GM12878 (cell line): ENCODE measurements around the gene PRMT1. TPM values are rescaled to one million over a fixed set of nuclear protein-coding genes. Genes with fewer than 3 reads are reported as not detected.

Experiments
- ATAC-seq: fragments of 200-7000 bp; cut with Tn5 transposase; 3 replicates; pipeline ENCODE4 v1.9.1; 2020; ENCODE audit warnings: mild to moderate bottlenecking, moderate library complexity
- BruUV-seq: library from RNA; stranded (reverse); fragments of 400-500 nt; replicated peaks from 2 replicates; lab custom pipeline; 2021; lab: Mats Ljungman, UMichigan
- CTCF ChIA-PET: fragments of 300-600 bp; sonication (Branson Sonifier 250); formaldehyde crosslinking; extraction: SDS; loops from one replicate; lab custom pipeline; 2021; ENCODE audit warnings: inconsistent platforms; lab: Yijun Ruan, JAX
- POLR2A ChIA-PET: fragments of 350-600 bp; formaldehyde crosslinking; extraction: SDS; loops from one replicate; lab custom pipeline; 2021; ENCODE audit warnings: inconsistent platforms; lab: Charles Lee
- RAD21 ChIA-PET: fragments of 300-600 bp; sonication (Branson Sonifier 250); formaldehyde crosslinking; loops from one replicate; lab custom pipeline; 2023; ENCODE audit warnings: antibody characterized with exemption; ENCODE audit not compliant: unreplicated experiment; lab: Charles Lee
- SMC1A ChIA-PET: fragments of 300-600 bp; sonication (Branson Sonifier 250); formaldehyde crosslinking; loops from one replicate; lab custom pipeline; 2023; ENCODE audit not compliant: unreplicated experiment, uncharacterized antibody; lab: Charles Lee
- DNase-seq: peaks from one replicate; pipeline ENCODE4 v3.0.0-alpha.2; 2011; ENCODE audit warnings: low read depth, low spot score
- FAIRE-seq: peaks from 3 replicates; lab custom pipeline; 2011; peaks lifted over from hg19 to GRCh38; lab: Jason Lieb, UNC
- H2AFZ ChIP-seq: 2 replicates; pipeline ENCODE4 v1.6.0; 2011; ENCODE audit warnings: low read depth, low read length, control low read depth; ENCODE audit not compliant: control insufficient read depth
- H3K27ac ChIP-seq: 2 replicates; pipeline ENCODE4 v1.5.1; 2011; ENCODE audit warnings: control low read depth; ENCODE audit not compliant: control insufficient read depth, insufficient read depth
- H3K27me3 ChIP-seq, 2 experiments: replicated peaks in 1 of 2; 2 replicates each; pipeline versions ENCODE4 v1.6.0 to v1.6.1; 2011; ENCODE audit warnings: low read length in 1 of 2; ENCODE audit not compliant: control insufficient read depth in 2 of 2, insufficient read depth in 2 of 2
- H3K36me3 ChIP-seq, 2 experiments: 2 replicates each; pipeline ENCODE4 v1.5.1; 2011; ENCODE audit warnings: low read length in 1 of 2; ENCODE audit not compliant: control insufficient read depth in 2 of 2, insufficient read depth in 2 of 2
- H3K4me1 ChIP-seq: 2 replicates; pipeline ENCODE4 v1.6.1; 2011; ENCODE audit warnings: mild to moderate bottlenecking, low read length, moderate library complexity, mixed read lengths; ENCODE audit not compliant: control insufficient read depth, insufficient read depth
- H3K4me2 ChIP-seq: 2 replicates; pipeline ENCODE4 v1.6.0; 2011; ENCODE audit warnings: control low read depth; ENCODE audit not compliant: control insufficient read depth, insufficient read depth
- H3K4me3 ChIP-seq: fragments of 200-600 bp; sonication (generic); 2 replicates; pipeline ENCODE4 v1.5.1; 2016
- H3K79me2 ChIP-seq: 2 replicates; pipeline ENCODE4 v1.6.0; 2011; ENCODE audit warnings: low read length; ENCODE audit not compliant: control insufficient read depth, insufficient read depth
- H3K9ac ChIP-seq: 2 replicates; pipeline ENCODE4 v1.8.0; 2011; ENCODE audit warnings: low read length, control low read depth, mixed read lengths; ENCODE audit not compliant: control insufficient read depth, insufficient read depth
- H3K9me3 ChIP-seq: replicated peaks from 3 replicates; pipeline ENCODE4 v1.5.1; 2011; ENCODE audit warnings: mild to moderate bottlenecking, low read length; ENCODE audit not compliant: control insufficient read depth, insufficient read depth
- H4K20me1 ChIP-seq: 2 replicates; pipeline ENCODE4 v1.6.0; 2011; ENCODE audit not compliant: control insufficient read depth, insufficient read depth
- BMI1 ChIP-seq: fragments of 450-650 bp; IDR thresholded peaks from 2 replicates; pipeline ENCODE4 v1.6.1; 2016; ENCODE audit warnings: mild to moderate bottlenecking, moderate library complexity, borderline replicate concordance
- CBX3 ChIP-seq: fragments of 200-600 bp; sonication (generic); IDR thresholded peaks from 2 replicates; pipeline ENCODE4 v1.6.1; 2016; ENCODE audit warnings: low read depth, borderline replicate concordance
- CHD1 ChIP-seq: IDR thresholded peaks from 2 replicates; pipeline ENCODE4 v1.6.1; 2012; ENCODE audit warnings: low read depth, low read length, improper control_type of control experiment
- ETV6 ChIP-seq, 2 experiments: fragments of 450-650 bp in 1 of 2; IDR thresholded peaks in 1 of 2; conservative IDR thresholded peaks in 1 of 2; 2 replicates each; pipeline ENCODE4 v1.6.1; 2014; ENCODE audit warnings: antibody characterized with exemption in 1 of 2, borderline replicate concordance in 1 of 2, low read depth in 1 of 2, mild to moderate bottlenecking in 1 of 2, moderate library complexity in 1 of 2
- HDGF ChIP-seq: fragments of 450-650 bp; IDR thresholded peaks from 2 replicates; pipeline ENCODE4 v1.6.1; 2016; ENCODE audit warnings: antibody characterized with exemption
- MLLT1 ChIP-seq: fragments of 450-650 bp; IDR thresholded peaks from 2 replicates; pipeline ENCODE4 v1.6.1; 2016; ENCODE audit warnings: mild to moderate bottlenecking
- MYB ChIP-seq: fragments of 150-350 bp; IDR thresholded peaks from 2 replicates; pipeline ENCODE4 v1.6.1; 2014; ENCODE audit warnings: mild to moderate bottlenecking, low read depth, low read length, borderline replicate concordance
- NFXL1 ChIP-seq: fragments of 450-650 bp; IDR thresholded peaks from 2 replicates; pipeline ENCODE4 v1.6.1; 2017; ENCODE audit warnings: antibody characterized with exemption, mild to moderate bottlenecking, borderline replicate concordance
- RBBP5 ChIP-seq: fragments of 200-600 bp; sonication (generic); conservative IDR thresholded peaks from 2 replicates; pipeline ENCODE4 v1.6.1; 2016
- REST ChIP-seq: IDR thresholded peaks from 2 replicates; pipeline ENCODE4 v1.6.1; 2012; ENCODE audit warnings: mild to moderate bottlenecking, low read depth, low read length
- STAT3 ChIP-seq: IDR thresholded peaks from 2 replicates; pipeline ENCODE4 v1.6.1; 2011; ENCODE audit warnings: low read depth, low read length, improper control_type of control experiment
- TARDBP ChIP-seq: IDR thresholded peaks from 2 replicates; pipeline ENCODE4 v1.6.1; 2016; ENCODE audit warnings: borderline replicate concordance
- TCF12 ChIP-seq: IDR thresholded peaks from 2 replicates; pipeline ENCODE4 v1.6.1; 2011; ENCODE audit warnings: low read depth, mild to moderate bottlenecking, low read length
- WGBS: methylation state at CpG from one replicate; pipeline ENCODE4 v1.1.6; 2016; ENCODE audit warnings: low lambda C conversion rate; ENCODE audit not compliant: insufficient replicate concordance, insufficient coverage; ENCODE audit errors: missing lambda C conversion rate; 5-methylcytosine and 5-hydroxymethylcytosine counted together
- in situ Hi-C: fragments of 300-500 bp; cut with MboI; formaldehyde crosslinking; loops from 9 replicates; pipeline ENCODE4 v1.14.3; 2018; ENCODE audit warnings: mixed read lengths
- intact Hi-C: fragments of 100-400 bp; cut with micrococcal nuclease; formaldehyde crosslinking; loops from one replicate; pipeline ENCODE4 v1.14.2; 2022; ENCODE audit not compliant: unreplicated experiment
- polyA plus RNA-seq, 11 experiments: library from polyadenylated mRNA; depleted of rRNA in 4 of 11; unstranded in 6 of 11; stranded (reverse) in 5 of 11; fragments of >200 nt; fragmentation: Nextera tagmentation in 4 of 11; fragmentation: Illumina TruSeq in 1 of 11; extraction: Ambion mirVana in 4 of 11; extraction: Trizol in 1 of 11; gene quantifications; 1 replicate in 1 of 11; 2 replicates in 10 of 11; pipeline versions ENCODE4 v1.2.1 to v1.2.3, GENCODE V29; 2011 to 2016; ENCODE audit warnings: inconsistent platforms in 2 of 11, missing spikeins in 2 of 11, low read depth in 1 of 11
- total RNA-seq, 4 experiments: library from RNA; depleted of rRNA in 3 of 4; stranded (reverse); fragments of >200 nt in 3 of 4; fragmentation: Illumina TruSeq in 1 of 4; extraction: Trizol in 1 of 4; gene quantifications; 2 replicates each; pipeline versions ENCODE4 v1.2.1 to v1.2.3, GENCODE V29; 2013 to 2021

The PRMT1 gene
- total and polyA plus RNA-seq, 10 of the 15 experiments (the other 5 are each of a cell fraction or from before 2014, with no cell fraction given): 19.9 to 667 (median 444) TPM

GRCh38 chr19:49691243-49692146 lies 14.4 kb downstream of the PRMT1 start (continued):
- TF ChIP-seq BMI1 (no peak), MYB (no peak), RBBP5 (no peak), STAT3 (no peak)

- intact Hi-C loops: no loop called here
- peaks cover 8% of the 10 kb centered on the region for H3K4me1 ChIP-seq
- ATAC-seq: no peak
- no peak overlapping the region for H3K9ac ChIP-seq
- no peak overlapping the region for H2AFZ ChIP-seq
- H3K79me2 ChIP-seq: no peaks in the 10 kb centered on the region
- H3K4me3 ChIP-seq: no peak overlapping the region
- H3K36me3 ChIP-seq: peaks cover 0 to 12% of the 10 kb centered on the region in 2 experiments; a peak in 2 of 4 replicates
- no peaks in the 10 kb centered on the region; the same call in 2 of the 3 replicates for H3K9me3 ChIP-seq
- POLR2A ChIA-PET: no interaction called here
- H3K4me2 ChIP-seq: no peak overlapping the region
- WGBS: 81% methylated on average over 15 of the region's 16 CpGs
- no peak for FAIRE-seq
- RAD21 ChIA-PET: no interaction called here
- CTCF ChIA-PET: interaction anchor here (1.0 to 1.6 kb wide), 2 partner anchors 8 to 25 kb away, joined by 3 to 5 read pairs; no protein-coding TSS in a partner anchor
- SMC1A ChIA-PET: no interaction called here
- in situ Hi-C loops: no loop called here
- TF ChIP-seq NFXL1 (no peak), CHD1 (no peak), TCF12 (no peak), TARDBP (no peak), CBX3 (no peak), ETV6 (conservative IDR thresholded peaks at IDR 0.05 in 1 of 2, IDR thresholded peaks at IDR 0.05 in 1 of 2; ENCODE audit: borderline replicate concordance in 1 of 2, low read depth in 1 of 2) (no peak), REST (no peak), HDGF (no peak), MLLT1 (no peak)
- H3K27me3 ChIP-seq: no peaks in the 10 kb centered on the region; a peak in 1 of 4 replicates
- peaks cover 4% of the 10 kb centered on the region; the same call in 1 of the 2 replicates for H4K20me1 ChIP-seq
- BruUV-seq: no TSS peak
- no peak overlapping the region for H3K27ac ChIP-seq
- DNase-seq: no peak
Observed at GRCh38 chr19:49692147-49692506, 15.1 kb downstream of the PRMT1 start.
